K562 (cell line): Measurements from ENCODE around the gene TMEM127. TPM values are rescaled to one million over a fixed set of nuclear protein-coding genes. Genes with fewer than 3 reads are reported as not detected.
A peak's percentile ranks its signal among the peaks of the same experiment; 100 is the strongest.

Source experiments
- ASH1L ChIP-seq: fragments of 450-650 bp; IDR thresholded peaks from 2 replicates; pipeline ENCODE4 v1.6.1; 2018; ENCODE audit warnings: borderline replicate concordance, mild to moderate bottlenecking, low read depth; ENCODE audit not compliant: partially characterized antibody
- BRD9 ChIP-seq: fragments of 450-650 bp; IDR thresholded peaks from 2 replicates; pipeline ENCODE4 v1.6.1; 2018; ENCODE audit warnings: low read depth; ENCODE audit not compliant: partially characterized antibody
- CEBPG ChIP-seq, 3 experiments: fragments of 200-800 bp in 1 of 3; sonication (Bioruptor generic) in 1 of 3; sonication (generic) in 1 of 3; formaldehyde crosslinking in 1 of 3; IDR thresholded peaks in 2 of 3; conservative IDR thresholded peaks in 1 of 3; 2 replicates each; pipeline versions ENCODE4 v1.6.1 to v1.8.0; 2016 to 2022; ENCODE audit warnings: missing compliant biosample characterization in 2 of 3, missing genetic modification characterization in 2 of 3, mild to moderate bottlenecking in 1 of 3, missing genetic modification reagents in 1 of 3
- CTCFL ChIP-seq: IDR thresholded peaks from 2 replicates; pipeline ENCODE4 v1.6.1; 2011; ENCODE audit warnings: borderline replicate concordance, low read depth, mild to moderate bottlenecking, moderate library complexity, low read length; ENCODE audit not compliant: insufficient read depth, poor library complexity, severe bottlenecking
- ESRRB ChIP-seq: fragments of 250-450 bp; sonication (Bioruptor Pico); IDR thresholded peaks from 2 replicates; pipeline ENCODE4 v1.5.0; 2020; ENCODE audit warnings: mild to moderate bottlenecking, moderate library complexity, borderline replicate concordance
- EWSR1 ChIP-seq: fragments of 450-650 bp; IDR thresholded peaks from 2 replicates; pipeline ENCODE4 v1.6.1; 2018; ENCODE audit warnings: borderline replicate concordance, mild to moderate bottlenecking, low read depth, moderate library complexity; ENCODE audit not compliant: partially characterized antibody
- FOS ChIP-seq: IDR thresholded peaks from 3 replicates; pipeline ENCODE4 v1.6.1; 2011; ENCODE audit not compliant: insufficient read length; ENCODE audit errors: extremely low read depth
- GATA2 ChIP-seq: sonication (generic); formaldehyde crosslinking; IDR thresholded peaks from 2 replicates; pipeline ENCODE4 v1.4.0; 2020; ENCODE audit warnings: mild to moderate bottlenecking, missing genetic modification reagents
- JUNB ChIP-seq: fragments of 450-650 bp; formaldehyde crosslinking; conservative IDR thresholded peaks from 2 replicates; pipeline ENCODE4 v1.4.0; 2020; ENCODE audit warnings: mild to moderate bottlenecking
- MAFG ChIP-seq: fragments of 450-650 bp; conservative IDR thresholded peaks from 2 replicates; pipeline ENCODE4 v1.6.1; 2016; ENCODE audit warnings: missing genetic modification characterization, missing compliant biosample characterization
- PHF21A ChIP-seq: fragments of 450-650 bp; IDR thresholded peaks from 2 replicates; pipeline ENCODE4 v1.6.1; 2017; ENCODE audit warnings: low read depth, borderline replicate concordance
- RBM22 ChIP-seq: fragments of 200-400 bp; formaldehyde crosslinking; IDR thresholded peaks from 2 replicates; pipeline ENCODE4 v1.6.1; 2018; ENCODE audit warnings: low read length, low read depth; ENCODE audit not compliant: poor library complexity, severe bottlenecking
- SRSF3 ChIP-seq: fragments of 200-400 bp; formaldehyde crosslinking; IDR thresholded peaks from 2 replicates; pipeline ENCODE4 v1.6.1; 2016; ENCODE audit warnings: mild to moderate bottlenecking, low read length, moderate library complexity; ENCODE audit not compliant: insufficient read depth
- THRAP3 ChIP-seq: fragments of 450-650 bp; IDR thresholded peaks from 2 replicates; pipeline ENCODE4 v1.6.1; 2016; ENCODE audit warnings: mild to moderate bottlenecking, inconsistent platforms, borderline replicate concordance
- ZNF282 ChIP-seq: sonication (generic); formaldehyde crosslinking; IDR thresholded peaks from 2 replicates; pipeline ENCODE4 v1.8.1; 2023; ENCODE audit warnings: missing genetic modification reagents
- polyA plus RNA-seq, 8 experiments: library from polyadenylated mRNA; depleted of rRNA in 4 of 8; stranded (reverse) in 5 of 8; unstranded in 3 of 8; fragments of >200 nt; fragmentation: Nextera tagmentation in 2 of 8; fragmentation: Illumina TruSeq in 1 of 8; extraction: Ambion mirVana in 2 of 8; extraction: Trizol in 1 of 8; gene quantifications; 2 replicates each; pipeline versions ENCODE4 v1.2.1 to v1.2.3, GENCODE V29; 2011 to 2014; ENCODE audit warnings: inconsistent platforms in 1 of 8, missing spikeins in 1 of 8
- total RNA-seq, 7 experiments: library from RNA; depleted of rRNA in 6 of 7; stranded (reverse); fragments of >200 nt in 6 of 7; fragmentation: Illumina TruSeq in 2 of 7; extraction: Trizol in 2 of 7; gene quantifications; 2 replicates each; pipeline versions ENCODE4 v1.2.1 to v1.2.3, GENCODE V29; 2011 to 2021; ENCODE audit warnings: low replicate concordance in 1 of 7

Gene TMEM127
- total and polyA plus RNA-seq, 9 of the 15 experiments (the other 6 are each of a cell fraction or from before 2014, with no cell fraction given), result 1.7 to 20.0 (median 9.9) TPM

- TF ChIP-seq ESRRB (CRISPR knock-in tag), result no peak
- TF ChIP-seq PHF21A, result 0 out of 2 replicates have a peak, but pooled peaks have one; percentile 19
- peak; percentile 30 for TF ChIP-seq RBM22
- TF ChIP-seq FOS, result no peak
- TF ChIP-seq THRAP3, result peak; percentile 78; the same call in 1 of the 2 replicates
- no peak for TF ChIP-seq CEBPG (CRISPR knock-in tag; IDR thresholded peaks at IDR 0.05)
- TF ChIP-seq CEBPG (tag; conservative IDR thresholded peaks at IDR 0.05 in 1 of 2, IDR thresholded peaks at IDR 0.05 in 1 of 2), result no peak
- TF ChIP-seq GATA2 (CRISPR knock-in tag), result no peak
- TF ChIP-seq JUNB (CRISPR knock-in tag), result no peak
- TF ChIP-seq CTCFL, result no peak
- no peak for TF ChIP-seq MAFG
- no peak for TF ChIP-seq ASH1L
- TF ChIP-seq SRSF3, result no peak
- no peak for TF ChIP-seq BRD9
- no peak for TF ChIP-seq ZNF282 (CRISPR knock-in tag)
- no peak for TF ChIP-seq EWSR1
Measured at GRCh38 chr2:96305091-96305978, 39.5 kb upstream of the TMEM127 start, which contains the start of gene SNRNP200 (continued).
